Mucosa of descending colon (tissue), 3 donors: ENCODE data around the gene PAM. TPM values are rescaled to one million over a fixed set of nuclear protein-coding genes. Genes with fewer than 3 reads are reported as not detected.

Experiments used
- ATAC-seq: fragments of 200-7000 bp; cut with Tn5 transposase; one replicate; pipeline ENCODE4 v1.9.1; 2020; ENCODE audit warnings: mild to moderate bottlenecking, moderate library complexity
- DNase-seq, 3 donors: peaks; one replicate each; pipeline ENCODE4 v3.0.0-alpha.2; 2020
- H3K36me3 ChIP-seq: fragments of 200-600 bp; one replicate; pipeline ENCODE4 v1.8.0; 2021; ENCODE audit warnings: low read depth, mild to moderate bottlenecking
- H3K4me1 ChIP-seq: fragments of 200-600 bp; one replicate; pipeline ENCODE4 v1.8.0; 2021; ENCODE audit warnings: low read depth, mild to moderate bottlenecking
- H3K4me3 ChIP-seq: fragments of 200-600 bp; one replicate; pipeline ENCODE4 v1.8.0; 2021; ENCODE audit warnings: mild to moderate bottlenecking
- H3K9me3 ChIP-seq: fragments of 200-600 bp; one replicate; pipeline ENCODE4 v1.8.0; 2021; ENCODE audit warnings: mild to moderate bottlenecking
- CTCF ChIP-seq: fragments of 200-600 bp; IDR thresholded peaks from one replicate; pipeline ENCODE4 v1.8.0; 2022; ENCODE audit warnings: antibody characterized with exemption, mild to moderate bottlenecking
- intact Hi-C, 2 donors: fragments of 100-400 bp; cut with DNase I in 1 of 2; cut with micrococcal nuclease in 1 of 2; formaldehyde crosslinking; loops; one replicate each; pipeline versions ENCODE4 v1.11.0 to v1.11.1; 2022; cut with DNase I, micrococcal nuclease
- total RNA-seq, 3 donors: library from RNA; stranded (reverse); fragmentation: NEBNext Ultra II Directional in 2 of 3; extraction: Animal tissue kit (Norgen Biotek cat#: 25700) in 2 of 3; gene quantifications; one replicate each; pipeline versions ENCODE4 v1.2.1 to v1.2.4, GENCODE V29; 2021 to 2023
- donor health status: DM: no; HTN: no; CAD: no; lungs with moderate emphysema.
- donor health status: DM: no; HTN: no; CAD: no.
- donor health status: DM: no; HTN: yes; CAD: no.

The PAM gene
- total RNA-seq, 3 donors from 2014 or later = 59.7 to 164 (median 64.4) TPM

- no peak overlapping the region for H3K4me3 ChIP-seq
- intact Hi-C loops = no loop called here
- TF ChIP-seq CTCF = no peak
- H3K9me3 ChIP-seq = no peaks in the 10 kb centered on the region
- DNase-seq (no peak), ATAC-seq (no peak)
- H3K4me1 ChIP-seq = peaks cover 6% of the 10 kb centered on the region
- no peaks in the 10 kb centered on the region for H3K36me3 ChIP-seq
These were observed 104.9 kb downstream of the PAM start for GRCh38 chr5:102860035-102860434.

GRCh38 chr5:102863058-102863457 lies 108.0 kb downstream of the PAM start:
- Histone ChIP-seq H3K9me3 (no peaks in the 10 kb centered on the region), H3K36me3 (no peaks in the 10 kb centered on the region), H3K4me1 (peaks cover 9% of the 10 kb centered on the region), H3K4me3 (no peak overlapping the region)
- DNase-seq = peak in 1 of 3 donors; percentile 15
- ATAC-seq = peak; percentile 80
- TF ChIP-seq CTCF = no peak
- intact Hi-C loops = no loop called here

- ATAC-seq (no peak), DNase-seq (no peak)
- TF ChIP-seq CTCF = no peak
- Histone ChIP-seq H3K36me3 (no peaks in the 10 kb centered on the region), H3K4me1 (peaks cover 9% of the 10 kb centered on the region), H3K4me3 (no peak overlapping the region), H3K9me3 (no peaks in the 10 kb centered on the region)
- intact Hi-C loops = no loop called here
These were observed 108.9 kb downstream of the PAM start for GRCh38 chr5:102863764-102864560.

GRCh38 chr5:102865171-102865509 lies 110.0 kb downstream of the PAM start:
- H3K9me3 ChIP-seq = no peaks in the 10 kb centered on the region
- H3K4me1 ChIP-seq = peaks cover 9% of the 10 kb centered on the region
- no peak for ATAC-seq
- H3K4me3 ChIP-seq = no peak overlapping the region
- intact Hi-C loops = no loop called here
- TF ChIP-seq CTCF = no peak
- DNase-seq = no peak
- no peaks in the 10 kb centered on the region for H3K36me3 ChIP-seq

GRCh38 chr5:102865510-102866236 lies 110.6 kb downstream of the PAM start:
- peak overlapping the region; percentile 23 for H3K4me3 ChIP-seq
- no peaks in the 10 kb centered on the region for H3K36me3 ChIP-seq
- ATAC-seq (peak; percentile 82), DNase-seq (peak; percentile 48 to 68 (median 57))
- intact Hi-C loops = no loop called here
- no peak for TF ChIP-seq CTCF
- H3K4me1 ChIP-seq = peaks cover 9% of the 10 kb centered on the region
- no peaks in the 10 kb centered on the region for H3K9me3 ChIP-seq
